RPMI8226 (cell line): ENCODE results near the gene RAB27B.

ENCODE experiments used
- DNase-seq: peaks from one replicate; pipeline ENCODE4 v3.0.0-alpha.2; 2015

The RAB27B gene

DNA sequence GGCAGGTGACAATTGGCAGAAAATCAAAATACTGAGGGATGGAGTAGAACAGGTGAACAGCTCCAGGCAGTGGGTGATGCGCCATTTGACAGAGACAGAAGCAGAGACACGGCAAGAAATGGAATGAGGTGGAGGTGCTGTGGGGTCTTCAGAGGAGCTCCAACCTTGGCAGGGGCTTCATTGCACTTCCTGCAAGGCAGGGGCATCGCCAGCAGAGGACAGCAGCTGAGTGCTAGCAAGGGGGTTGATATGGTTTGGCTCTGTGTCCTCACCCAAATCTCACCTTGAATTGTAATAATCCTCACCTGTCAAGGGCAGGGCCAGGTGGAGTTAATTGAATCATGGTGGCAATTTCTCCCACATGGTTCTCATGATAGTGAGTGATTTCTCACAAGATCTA is 88.2 kb downstream of the RAB27B start:
- DNase-seq = no peak

DNA sequence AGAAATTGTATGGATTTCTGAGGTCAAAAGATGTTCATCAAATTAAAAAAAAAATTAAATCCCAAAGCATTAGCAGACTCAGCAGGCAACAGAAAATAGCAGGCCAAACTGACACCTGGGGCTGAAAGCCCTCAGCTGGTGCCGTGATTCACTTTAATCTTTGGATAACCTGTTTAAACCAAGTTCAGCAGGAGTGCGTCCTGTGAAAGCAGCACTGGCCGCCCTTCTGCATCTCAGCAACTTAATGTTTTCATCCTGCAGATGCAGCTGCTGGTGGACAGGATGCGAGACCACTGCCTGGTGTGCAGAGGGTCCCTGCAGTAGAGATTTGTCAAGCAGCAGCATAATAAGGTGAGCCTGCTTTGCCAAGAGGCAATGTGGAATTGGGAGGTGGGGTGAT is 89.8 kb downstream of the RAB27B start:
- DNase-seq = no peak

DNA sequence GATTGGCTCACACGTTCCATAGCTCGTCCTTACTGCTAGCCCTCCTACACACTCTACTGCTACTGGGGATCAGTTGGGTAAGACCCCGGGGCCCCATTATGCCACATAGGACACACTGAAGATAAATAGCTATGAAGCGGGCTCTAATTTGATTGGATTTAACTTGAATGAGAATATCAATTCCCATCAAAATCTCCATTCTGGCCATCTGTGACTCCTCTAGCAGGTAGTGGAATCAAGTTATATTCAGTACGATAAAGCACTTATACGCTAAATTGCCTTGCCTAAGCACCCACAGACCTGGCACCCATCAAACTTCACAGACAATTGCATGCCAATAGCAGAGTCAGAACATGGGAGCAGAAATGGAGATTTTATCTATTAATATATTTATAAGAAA is 91.1 kb downstream of the RAB27B start:
- no peak for DNase-seq

DNA sequence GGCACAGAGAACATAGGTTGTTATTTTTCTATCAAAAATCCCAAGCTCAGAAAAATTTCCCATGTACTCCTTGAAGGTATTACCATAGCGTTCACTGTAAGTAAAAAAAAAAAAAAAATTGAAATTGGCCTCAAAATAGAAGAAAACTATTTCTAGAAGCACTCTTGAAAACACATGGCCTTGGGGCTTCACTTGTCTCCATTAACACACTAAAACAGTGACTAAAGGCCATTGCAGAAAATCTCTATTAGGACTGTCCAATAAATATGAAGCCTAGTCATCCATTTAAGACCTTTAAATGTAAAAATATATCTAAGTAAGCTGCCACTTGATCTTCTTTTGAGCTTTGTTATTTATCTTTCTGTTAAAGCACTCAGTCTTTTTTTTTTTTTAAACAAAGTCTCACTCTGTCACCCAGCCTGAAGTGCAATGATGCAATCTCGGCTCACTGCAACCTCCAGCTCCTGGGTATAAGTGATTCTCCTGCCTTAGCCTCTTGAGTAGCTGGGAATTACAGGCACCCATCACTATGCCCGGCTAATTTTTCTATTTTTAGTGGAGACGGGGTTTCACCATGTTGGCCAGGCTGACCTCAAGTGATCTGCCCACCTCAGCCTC is 95.2 kb downstream of the RAB27B start:
- DNase-seq = no peak

DNA sequence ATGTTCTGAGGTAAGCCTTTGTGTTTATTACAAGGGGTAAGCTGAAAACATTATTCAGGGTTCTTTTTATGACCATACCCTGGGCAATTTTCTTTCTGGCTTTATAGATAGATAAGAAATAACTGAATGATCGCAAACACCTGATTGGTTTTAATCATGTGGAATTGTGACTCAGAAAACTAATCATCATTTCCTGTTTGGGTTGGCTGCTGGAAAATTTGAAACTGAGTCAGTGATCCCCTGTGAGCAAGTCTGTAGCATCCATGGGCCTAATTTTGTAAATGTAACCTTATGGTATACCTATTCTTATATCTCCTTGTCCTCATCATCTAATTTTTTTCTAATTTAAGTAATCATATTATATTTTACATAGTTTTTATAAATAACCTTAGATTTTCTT is 96.7 kb downstream of the RAB27B start:
- no peak for DNase-seq

DNA sequence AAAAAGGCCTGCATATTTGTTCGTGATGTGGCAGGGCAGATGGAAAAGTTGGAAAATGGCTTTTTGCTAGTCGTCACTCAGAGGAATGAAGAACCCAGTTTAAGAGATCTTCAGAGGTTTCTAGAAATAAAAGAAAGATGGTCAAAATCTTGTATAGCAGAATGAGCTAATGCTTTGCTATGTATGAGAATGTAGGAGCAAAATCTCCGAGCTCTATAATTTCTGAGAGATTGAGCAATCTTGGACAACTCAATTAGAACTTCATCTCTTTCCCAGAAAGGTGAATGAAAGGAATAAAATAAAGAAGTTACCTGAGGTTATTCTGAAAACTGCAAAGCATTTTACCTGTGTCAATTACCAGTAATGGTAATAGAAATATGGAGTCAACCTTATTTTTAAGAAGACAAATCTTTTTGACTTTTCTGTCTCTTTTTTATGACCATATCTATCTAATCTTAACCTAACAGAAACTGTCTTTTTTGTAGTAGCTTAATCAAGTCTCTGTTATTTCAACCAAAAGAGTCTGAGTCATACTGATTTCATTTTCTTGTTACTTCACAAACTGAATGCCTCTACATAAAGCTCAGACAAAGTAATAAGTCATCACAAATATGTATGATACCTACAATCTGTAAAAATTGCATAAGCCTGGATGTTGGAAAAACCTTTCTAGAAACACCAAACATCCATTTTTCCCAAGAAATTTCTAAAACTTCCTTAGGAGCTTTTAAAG is 98.5 kb downstream of the RAB27B start:
- DNase-seq = no peak

DNA sequence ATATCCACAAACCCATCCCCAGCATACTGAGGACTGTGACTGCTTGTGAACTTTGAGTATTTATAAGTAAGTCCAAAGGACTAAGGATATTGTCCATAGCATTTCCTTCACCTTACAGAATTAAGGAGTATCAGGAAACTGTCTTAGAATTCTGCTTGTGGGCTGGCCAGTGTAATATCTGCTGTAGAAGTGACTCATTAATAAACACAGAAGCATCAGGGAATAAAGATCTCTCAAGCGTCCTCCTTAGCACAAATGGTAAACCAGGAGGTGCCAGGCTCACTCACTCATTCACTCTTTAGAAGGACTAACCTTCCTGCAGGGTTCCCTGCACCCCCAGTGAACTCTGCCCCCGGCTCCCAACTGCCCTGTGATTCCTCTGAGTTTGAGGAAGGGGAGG is 100.0 kb downstream of the RAB27B start:
- DNase-seq = no peak

DNA sequence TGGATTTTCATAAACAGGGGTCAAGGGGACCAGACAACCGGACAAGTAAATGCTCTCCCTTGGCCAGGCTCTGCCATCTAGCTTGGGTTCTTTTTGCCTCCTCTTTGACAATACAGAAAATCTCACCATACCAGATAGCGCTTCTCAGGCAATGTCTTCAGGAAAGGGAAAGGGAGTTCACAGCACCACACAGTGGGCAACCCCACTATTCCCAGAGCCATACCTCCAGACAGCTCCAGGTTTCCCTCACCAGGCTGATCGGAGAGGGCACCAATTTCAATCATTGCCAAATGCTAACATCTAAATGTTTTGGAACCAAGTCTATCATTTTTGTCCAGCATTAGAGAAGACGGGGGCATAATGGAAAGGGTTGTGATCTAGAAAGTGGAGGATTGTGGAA is 102.9 kb downstream of the RAB27B start:
- DNase-seq = no peak

DNA sequence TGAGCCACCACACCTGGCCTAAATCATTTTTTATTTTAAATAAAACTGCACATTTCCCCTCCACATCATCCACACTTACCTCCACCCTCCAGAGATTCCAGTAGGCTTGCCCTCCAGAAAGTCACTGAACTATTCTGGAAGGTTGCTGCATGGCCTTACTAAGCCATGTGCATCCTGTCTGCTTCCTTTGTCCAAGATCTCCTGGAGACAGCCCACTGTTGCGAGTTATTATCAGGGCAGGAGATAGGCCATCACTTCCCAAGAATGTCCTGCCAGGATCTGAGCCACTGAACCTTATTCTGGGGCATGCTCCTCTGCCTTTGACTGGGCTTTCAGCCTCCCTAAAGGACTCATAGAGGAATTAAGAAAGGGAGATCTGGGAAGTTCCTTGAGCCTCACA is 104.2 kb downstream of the RAB27B start:
- DNase-seq = no peak

DNA sequence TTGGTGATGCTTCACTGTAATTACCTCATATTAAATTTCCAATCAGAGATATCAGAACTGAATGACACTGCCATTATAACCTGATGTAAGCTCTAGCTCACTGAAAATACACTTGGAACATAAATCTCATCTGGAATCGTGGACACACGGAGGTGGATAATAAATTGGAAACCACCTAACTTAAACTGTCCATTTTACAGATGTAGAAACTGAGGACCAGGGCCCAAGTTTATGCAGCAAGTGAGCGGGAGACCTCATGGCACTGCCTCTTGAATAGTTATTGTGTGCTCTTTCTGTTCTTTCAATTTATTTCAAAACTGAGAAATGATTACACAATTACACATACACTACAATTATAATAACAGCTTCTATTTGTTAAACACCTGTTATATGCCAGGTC is 110.2 kb downstream of the RAB27B start:
- no peak for DNase-seq

DNA sequence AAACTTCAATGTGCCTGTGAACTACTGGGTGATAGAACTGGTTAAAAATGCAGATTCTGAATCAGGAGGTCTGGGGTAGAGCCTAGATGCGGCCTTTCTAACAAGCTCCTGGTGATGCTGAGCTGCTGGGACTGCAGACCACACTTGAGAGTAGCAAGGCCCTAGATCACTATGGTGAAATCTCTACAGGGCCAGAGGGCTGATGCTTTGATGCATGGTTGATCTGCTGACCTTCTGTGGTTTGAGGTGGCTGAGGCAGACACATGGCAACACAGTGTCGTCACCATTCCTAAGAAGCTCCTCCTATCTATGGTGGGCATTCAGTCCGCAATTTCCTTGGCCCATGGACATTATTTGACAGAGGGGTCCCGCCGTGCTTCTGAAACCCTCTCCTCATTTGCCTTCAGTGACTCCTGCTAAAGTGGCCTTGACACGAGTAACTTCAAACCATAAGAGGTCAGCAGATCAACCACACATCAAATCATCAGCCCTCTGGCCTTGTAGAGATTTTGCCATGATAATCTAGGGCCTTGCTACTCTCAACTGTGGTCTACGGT is 111.2 kb downstream of the RAB27B start:
- no peak for DNase-seq

DNA sequence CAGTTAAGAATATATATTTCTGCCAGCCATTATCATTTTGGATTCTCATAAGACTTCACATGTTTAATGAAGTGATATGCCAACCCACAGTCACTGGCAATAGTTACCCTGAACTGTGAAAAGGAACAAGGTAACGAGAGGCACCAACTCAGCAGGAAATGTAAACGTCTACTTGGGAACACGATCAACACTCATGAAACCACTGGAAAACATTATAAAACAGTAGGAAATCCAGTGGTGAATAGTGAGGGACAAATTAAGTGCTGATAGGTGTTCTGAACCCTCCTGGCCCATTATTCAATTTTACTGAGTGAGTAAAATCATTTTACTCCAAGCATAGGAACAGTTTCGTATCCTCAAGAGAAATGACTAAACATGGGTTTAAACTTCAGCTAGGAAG is 113.9 kb downstream of the RAB27B start:
- no peak for DNase-seq

DNA sequence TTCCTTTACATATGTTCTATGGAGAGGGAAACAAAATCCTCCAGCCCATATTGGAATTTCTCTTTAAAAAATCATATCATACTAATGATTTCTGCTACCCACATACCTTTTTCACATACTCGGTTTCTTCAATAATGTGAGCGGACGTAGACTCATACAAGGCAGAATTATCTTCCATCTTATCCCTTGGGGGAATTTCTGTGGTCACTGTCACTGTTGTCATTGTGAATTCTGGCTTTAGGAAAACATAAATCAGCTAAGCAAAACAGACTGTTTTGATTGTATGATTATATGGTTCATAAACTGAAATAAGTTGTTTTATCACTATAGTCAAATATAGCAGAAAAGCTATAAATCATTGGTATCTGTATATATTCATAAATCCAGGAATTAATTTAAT is 114.3 kb downstream of the RAB27B start:
- no peak for DNase-seq
